HepG2 (cell line): ENCODE data around the gene EPM2AIP1. TPM values are rescaled to one million over a fixed set of nuclear protein-coding genes. Genes with fewer than 3 reads are reported as not detected.

Experiments used
- ATM ChIP-seq: fragments of 450-650 bp; IDR thresholded peaks from 2 replicates; pipeline ENCODE4 v1.7.1; 2017; ENCODE audit warnings: mild to moderate bottlenecking, borderline replicate concordance
- CENPT ChIP-seq: sonication (generic); formaldehyde crosslinking; IDR thresholded peaks from 2 replicates; pipeline ENCODE4 v1.8.0; 2022; ENCODE audit warnings: low read depth, mild to moderate bottlenecking, moderate library complexity, missing genetic modification reagents
- EEA1 ChIP-seq: sonication (generic); formaldehyde crosslinking; IDR thresholded peaks from 2 replicates; pipeline ENCODE4 v1.5.1; 2020; ENCODE audit warnings: mild to moderate bottlenecking, missing genetic modification reagents, borderline replicate concordance
- ELF4 ChIP-seq: sonication (generic); formaldehyde crosslinking; IDR thresholded peaks from 2 replicates; pipeline ENCODE4 v1.5.0; 2020; ENCODE audit warnings: missing genetic modification reagents, mild to moderate bottlenecking, moderate library complexity, borderline replicate concordance
- GATAD1 ChIP-seq: IDR thresholded peaks from 2 replicates; pipeline ENCODE4 v1.6.1; 2016; ENCODE audit warnings: missing genetic modification reagents, missing compliant biosample characterization
- HOXA5 ChIP-seq: sonication (generic); formaldehyde crosslinking; IDR thresholded peaks from 2 replicates; pipeline ENCODE4 v1.4.0; 2020; ENCODE audit warnings: missing genetic modification reagents
- IRF2 ChIP-seq: IDR thresholded peaks from 2 replicates; pipeline ENCODE4 v1.6.1; 2018; ENCODE audit warnings: missing genetic modification reagents, missing compliant biosample characterization
- NCOA2 ChIP-seq: sonication (generic); formaldehyde crosslinking; IDR thresholded peaks from 2 replicates; pipeline ENCODE4 v1.8.0; 2022; ENCODE audit warnings: inconsistent platforms
- RFX1 ChIP-seq: fragments of 450-650 bp; IDR thresholded peaks from 2 replicates; pipeline ENCODE4 v1.6.1; 2017
- TBX3 ChIP-seq: fragments of 450-650 bp; IDR thresholded peaks from 2 replicates; pipeline ENCODE4 v1.6.1; 2017; ENCODE audit warnings: antibody characterized with exemption, mild to moderate bottlenecking, inconsistent platforms, borderline replicate concordance
- TEF ChIP-seq: sonication (generic); formaldehyde crosslinking; IDR thresholded peaks from 2 replicates; pipeline ENCODE4 v1.5.0; 2020; ENCODE audit warnings: missing genetic modification reagents
- TOE1 ChIP-seq: sonication (generic); formaldehyde crosslinking; IDR thresholded peaks from 2 replicates; pipeline ENCODE4 v1.4.0; 2020; ENCODE audit warnings: mild to moderate bottlenecking, missing genetic modification reagents
- ZBTB21 ChIP-seq: sonication (generic); formaldehyde crosslinking; IDR thresholded peaks from 2 replicates; pipeline ENCODE4 v1.4.0; 2020; ENCODE audit warnings: missing genetic modification reagents
- ZFP36L1 ChIP-seq: sonication (generic); formaldehyde crosslinking; IDR thresholded peaks from 2 replicates; pipeline ENCODE4 v1.8.0; 2022; ENCODE audit warnings: mild to moderate bottlenecking, missing genetic modification reagents, moderate library complexity
- ZNF256 ChIP-seq: sonication (generic); formaldehyde crosslinking; conservative IDR thresholded peaks from 2 replicates; pipeline ENCODE4 v1.4.0; 2020; ENCODE audit warnings: missing genetic modification reagents
- ZNF276 ChIP-seq: sonication (generic); formaldehyde crosslinking; IDR thresholded peaks from 2 replicates; pipeline ENCODE4 v1.4.0; 2020; ENCODE audit warnings: mild to moderate bottlenecking, low read depth, missing genetic modification reagents
- ZNF30 ChIP-seq: sonication (generic); formaldehyde crosslinking; IDR thresholded peaks from 2 replicates; pipeline ENCODE4 v1.5.0; 2020; ENCODE audit warnings: mild to moderate bottlenecking, missing genetic modification reagents
- ZNF562 ChIP-seq: sonication (generic); formaldehyde crosslinking; IDR thresholded peaks from 2 replicates; pipeline ENCODE4 v1.8.0; 2022; ENCODE audit warnings: missing genetic modification reagents, borderline replicate concordance
- ZNF615 ChIP-seq: sonication (generic); formaldehyde crosslinking; IDR thresholded peaks from 2 replicates; pipeline ENCODE4 v1.5.0; 2020; ENCODE audit warnings: mild to moderate bottlenecking, missing genetic modification reagents, borderline replicate concordance
- polyA plus RNA-seq, 8 experiments: library from polyadenylated mRNA; depleted of rRNA in 3 of 8; stranded (reverse) in 7 of 8; unstranded in 1 of 8; fragments of >200 nt; fragmentation: Illumina TruSeq in 4 of 8; extraction: Trizol in 4 of 8; gene quantifications; 2 replicates each; pipeline versions ENCODE4 v1.2.1 to v1.2.3, GENCODE V29; 2011 to 2016; ENCODE audit warnings: low read depth in 4 of 8, missing spikeins in 1 of 8, mixed read lengths in 1 of 8; ENCODE audit not compliant: insufficient read depth in 1 of 8
- total RNA-seq, 5 experiments: library from RNA; depleted of rRNA; stranded (reverse); fragments of >200 nt; fragmentation: Illumina TruSeq; extraction: Trizol; gene quantifications; 2 replicates each; pipeline ENCODE4 v1.2.3, GENCODE V29; 2016; ENCODE audit warnings: low read depth in 1 of 5
- TF ChIP-seq, protein P1 (sequence below): sonication (generic); formaldehyde crosslinking; IDR thresholded peaks from 2 replicates; pipeline ENCODE4 v1.5.0; 2020; ENCODE audit warnings: mild to moderate bottlenecking, missing genetic modification reagents
- TF ChIP-seq, protein P2 (sequence below): sonication (generic); formaldehyde crosslinking; IDR thresholded peaks from 2 replicates; pipeline ENCODE4 v1.8.0; 2022; ENCODE audit warnings: missing genetic modification reagents, low read depth, mild to moderate bottlenecking, borderline replicate concordance
- TF ChIP-seq, protein P3 (sequence below): sonication (generic); formaldehyde crosslinking; IDR thresholded peaks from 2 replicates; pipeline ENCODE4 v1.4.0; 2020; ENCODE audit warnings: missing genetic modification reagents

The EPM2AIP1 gene
- total and polyA plus RNA-seq, 2 of the 13 experiments (the other 11 are each of a cell fraction or from before 2014, with no cell fraction given), result 10.7 to 23.0 TPM

GRCh38 chr3:36992806-36993325 is at the start of gene EPM2AIP1 (continued):
- TF ChIP-seq ZNF276 (CRISPR knock-in tag) (no peak), GATAD1 (no peak; the same call in 1 of the 2 replicates), RFX1 (no peak), ZFP36L1 (CRISPR knock-in tag) (no peak), ATM (no peak), IRF2 (CRISPR knock-in tag) (peak; percentile 71; the same call in 1 of the 2 replicates), HOXA5 (CRISPR knock-in tag) (peak; percentile 88), ELF4 (CRISPR knock-in tag) (no peak), TBX3 (peak; percentile 24; the same call in 1 of the 2 replicates), TEF (CRISPR knock-in tag) (peak; percentile 55; the same call in 1 of the 2 replicates), NCOA2 (CRISPR knock-in tag) (0 out of 2 replicates have a peak, but pooled peaks have one; percentile 20), EEA1 (CRISPR knock-in tag) (peak; percentile 89; the same call in 1 of the 2 replicates), ZBTB21 (CRISPR knock-in tag) (no peak), ZNF30 (CRISPR knock-in tag) (peak; percentile 91), ZNF615 (CRISPR knock-in tag) (no peak), ZNF562 (no peak; the same call in 1 of the 2 replicates), CENPT (CRISPR knock-in tag) (peak; percentile 44; the same call in 1 of the 2 replicates), TOE1 (CRISPR knock-in tag) (peak; percentile 43; the same call in 1 of the 2 replicates), ZNF256 (CRISPR knock-in tag) (no peak)
- TF ChIP-seq, protein P1, sequence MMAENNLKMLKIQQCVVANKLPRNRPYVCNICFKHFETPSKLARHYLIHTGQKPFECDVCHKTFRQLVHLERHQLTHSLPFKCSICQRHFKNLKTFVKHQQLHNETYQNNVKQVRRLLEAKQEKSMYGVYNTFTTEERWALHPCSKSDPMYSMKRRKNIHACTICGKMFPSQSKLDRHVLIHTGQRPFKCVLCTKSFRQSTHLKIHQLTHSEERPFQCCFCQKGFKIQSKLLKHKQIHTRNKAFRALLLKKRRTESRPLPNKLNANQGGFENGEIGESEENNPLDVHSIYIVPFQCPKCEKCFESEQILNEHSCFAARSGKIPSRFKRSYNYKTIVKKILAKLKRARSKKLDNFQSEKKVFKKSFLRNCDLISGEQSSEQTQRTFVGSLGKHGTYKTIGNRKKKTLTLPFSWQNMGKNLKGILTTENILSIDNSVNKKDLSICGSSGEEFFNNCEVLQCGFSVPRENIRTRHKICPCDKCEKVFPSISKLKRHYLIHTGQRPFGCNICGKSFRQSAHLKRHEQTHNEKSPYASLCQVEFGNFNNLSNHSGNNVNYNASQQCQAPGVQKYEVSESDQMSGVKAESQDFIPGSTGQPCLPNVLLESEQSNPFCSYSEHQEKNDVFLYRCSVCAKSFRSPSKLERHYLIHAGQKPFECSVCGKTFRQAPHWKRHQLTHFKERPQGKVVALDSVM (CRISPR knock-in tag), result no peak; the same call in 1 of the 2 replicates
- TF ChIP-seq, protein P2, sequence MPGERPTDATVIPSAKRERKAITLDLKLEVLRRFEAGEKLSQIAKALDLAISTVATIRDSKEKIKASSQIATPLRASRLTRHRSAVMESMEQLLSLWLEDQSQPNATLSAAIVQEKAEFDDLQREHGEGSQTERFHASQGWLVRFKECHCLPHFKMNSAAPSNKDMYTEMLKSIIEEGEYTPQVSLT, result no peak
- TF ChIP-seq, protein P3, sequence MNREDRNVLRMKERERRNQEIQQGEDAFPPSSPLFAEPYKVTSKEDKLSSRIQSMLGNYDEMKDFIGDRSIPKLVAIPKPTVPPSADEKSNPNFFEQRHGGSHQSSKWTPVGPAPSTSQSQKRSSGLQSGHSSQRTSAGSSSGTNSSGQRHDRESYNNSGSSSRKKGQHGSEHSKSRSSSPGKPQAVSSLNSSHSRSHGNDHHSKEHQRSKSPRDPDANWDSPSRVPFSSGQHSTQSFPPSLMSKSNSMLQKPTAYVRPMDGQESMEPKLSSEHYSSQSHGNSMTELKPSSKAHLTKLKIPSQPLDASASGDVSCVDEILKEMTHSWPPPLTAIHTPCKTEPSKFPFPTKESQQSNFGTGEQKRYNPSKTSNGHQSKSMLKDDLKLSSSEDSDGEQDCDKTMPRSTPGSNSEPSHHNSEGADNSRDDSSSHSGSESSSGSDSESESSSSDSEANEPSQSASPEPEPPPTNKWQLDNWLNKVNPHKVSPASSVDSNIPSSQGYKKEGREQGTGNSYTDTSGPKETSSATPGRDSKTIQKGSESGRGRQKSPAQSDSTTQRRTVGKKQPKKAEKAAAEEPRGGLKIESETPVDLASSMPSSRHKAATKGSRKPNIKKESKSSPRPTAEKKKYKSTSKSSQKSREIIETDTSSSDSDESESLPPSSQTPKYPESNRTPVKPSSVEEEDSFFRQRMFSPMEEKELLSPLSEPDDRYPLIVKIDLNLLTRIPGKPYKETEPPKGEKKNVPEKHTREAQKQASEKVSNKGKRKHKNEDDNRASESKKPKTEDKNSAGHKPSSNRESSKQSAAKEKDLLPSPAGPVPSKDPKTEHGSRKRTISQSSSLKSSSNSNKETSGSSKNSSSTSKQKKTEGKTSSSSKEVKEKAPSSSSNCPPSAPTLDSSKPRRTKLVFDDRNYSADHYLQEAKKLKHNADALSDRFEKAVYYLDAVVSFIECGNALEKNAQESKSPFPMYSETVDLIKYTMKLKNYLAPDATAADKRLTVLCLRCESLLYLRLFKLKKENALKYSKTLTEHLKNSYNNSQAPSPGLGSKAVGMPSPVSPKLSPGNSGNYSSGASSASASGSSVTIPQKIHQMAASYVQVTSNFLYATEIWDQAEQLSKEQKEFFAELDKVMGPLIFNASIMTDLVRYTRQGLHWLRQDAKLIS, result peak; percentile 56; the same call in 1 of the 2 replicates
